K562 (cell line): Measurements from ENCODE around the gene ARHGAP42. TPM values are rescaled to one million over a fixed set of nuclear protein-coding genes. Genes with fewer than 3 reads are reported as not detected.
A peak's percentile ranks its signal among the peaks of the same experiment; 100 is the strongest.

Experiments
- ATAC-seq: fragments of 200-7000 bp; cut with Tn5 transposase; 3 replicates; pipeline ENCODE4 v1.9.1; 2020; ENCODE audit warnings: moderate library complexity
- BruUV-seq: library from RNA; stranded (reverse); fragments of 400-500 nt; replicated peaks from 2 replicates; lab custom pipeline; 2021; lab: Mats Ljungman, UMichigan
- CTCF ChIA-PET: fragments of 300-600 bp; formaldehyde crosslinking; extraction: SDS; loops from one replicate; lab custom pipeline; 2021; ENCODE audit warnings: low intra/inter-chr PET ratio; lab: Yijun Ruan, JAX
- POLR2A ChIA-PET: fragments of 300-600, 350-650 bp; sonication (Branson Sonifier 250); formaldehyde crosslinking; extraction: SDS; loops from one replicate; lab custom pipeline; 2021; ENCODE audit warnings: antibody characterized with exemption, inconsistent platforms; lab: Yijun Ruan, JAX
- DNase-seq, 4 experiments: peaks; one replicate each; pipeline versions ENCODE4 v3.0.0 to v3.0.0-alpha.2; 2011 to 2018; ENCODE audit warnings: low spot score in 3 of 4, mixed read lengths in 3 of 4; ENCODE audit errors: extremely low read depth in 1 of 4
- FAIRE-seq: peaks from 2 replicates; lab custom pipeline; 2011; peaks lifted over from hg19 to GRCh38; lab: Jason Lieb, UNC
- H2AFZ ChIP-seq: 2 replicates; pipeline ENCODE4 v1.6.0; 2011; ENCODE audit warnings: low read depth, low read length, control low read depth, inconsistent platforms
- H3K27ac ChIP-seq: fragments of 200-600 bp; 3 replicates; pipeline ENCODE4 v1.8.0; 2011; ENCODE audit warnings: low read depth, mild to moderate bottlenecking, control low read depth, inconsistent platforms, low read length, moderate library complexity, mixed read lengths; ENCODE audit errors: extremely low read depth
- H3K27me3 ChIP-seq, 2 experiments: fragments of 300-600 bp in 1 of 2; 2 replicates in 1 of 2; 3 replicates in 1 of 2; pipeline versions ENCODE4 v1.6.0 to v1.8.0; 2011; ENCODE audit warnings: inconsistent platforms in 2 of 2, low read length in 2 of 2, mild to moderate bottlenecking in 1 of 2, mixed read lengths in 1 of 2, moderate library complexity in 1 of 2; ENCODE audit not compliant: control insufficient read depth in 2 of 2, insufficient read depth in 2 of 2
- H3K36me3 ChIP-seq: fragments of 300-600 bp; 3 replicates; pipeline ENCODE4 v1.8.0; 2011; ENCODE audit warnings: mild to moderate bottlenecking, low read length, inconsistent platforms; ENCODE audit not compliant: control insufficient read depth, insufficient read depth
- H3K4me1 ChIP-seq, 2 experiments: fragments of 200-600 bp in 1 of 2; replicated peaks in 1 of 2; 2 replicates in 1 of 2; 3 replicates in 1 of 2; pipeline versions ENCODE4 v1.5.1 to v1.8.0; 2011; ENCODE audit warnings: inconsistent platforms in 2 of 2, low read length in 2 of 2, mild to moderate bottlenecking in 1 of 2, mixed read lengths in 1 of 2, moderate library complexity in 1 of 2; ENCODE audit not compliant: control insufficient read depth in 2 of 2, insufficient read depth in 2 of 2
- H3K4me2 ChIP-seq: 2 replicates; pipeline ENCODE4 v1.6.1; 2011; ENCODE audit warnings: low read length, control low read depth, inconsistent platforms, mixed read lengths; ENCODE audit not compliant: insufficient read depth
- H3K4me3 ChIP-seq: fragments of 200-600 bp; sonication (generic), shearing (Covaris generic); 2 replicates; pipeline ENCODE4 v1.5.1; 2016; ENCODE audit warnings: control low read depth, inconsistent platforms
- H3K79me2 ChIP-seq: fragments of 200-600 bp; 3 replicates; pipeline ENCODE4 v1.8.0; 2011; ENCODE audit warnings: low read length, inconsistent platforms; ENCODE audit not compliant: control insufficient read depth, insufficient read depth
- H3K9ac ChIP-seq, 2 experiments: 2 replicates each; pipeline versions ENCODE4 v1.6.0 to v1.6.1; 2011; ENCODE audit warnings: low read depth in 2 of 2, low read length in 2 of 2, control low read depth in 1 of 2, inconsistent platforms in 1 of 2, mild to moderate bottlenecking in 1 of 2, mixed read lengths in 1 of 2; ENCODE audit not compliant: insufficient read depth in 1 of 2
- H3K9me1 ChIP-seq: one replicate; pipeline ENCODE4 v1.6.0; 2011; ENCODE audit warnings: inconsistent platforms, mild to moderate bottlenecking, low read length, moderate library complexity; ENCODE audit not compliant: control insufficient read depth, insufficient read depth
- H3K9me3 ChIP-seq: replicated peaks from 2 replicates; pipeline ENCODE4 v1.5.1; 2011; ENCODE audit warnings: low read depth, low read length, inconsistent platforms; ENCODE audit not compliant: control insufficient read depth, insufficient read depth
- H4K20me1 ChIP-seq: replicated peaks from 2 replicates; pipeline ENCODE4 v1.6.1; 2011; ENCODE audit warnings: low read length, inconsistent platforms, mixed read lengths; ENCODE audit not compliant: control insufficient read depth, insufficient read depth
- CXXC5 ChIP-seq: fragments of 250-450 bp; sonication (Bioruptor Pico); IDR thresholded peaks from 2 replicates; pipeline ENCODE4 v1.8.0; 2022; ENCODE audit warnings: inconsistent platforms, mild to moderate bottlenecking, moderate library complexity
- DDX20 ChIP-seq: fragments of 450-650 bp; IDR thresholded peaks from 2 replicates; pipeline ENCODE4 v1.6.1; 2016; ENCODE audit warnings: missing genetic modification characterization, low read depth, mild to moderate bottlenecking, missing compliant biosample characterization, moderate library complexity
- GATAD2B ChIP-seq: fragments of 450-650 bp; IDR thresholded peaks from 2 replicates; pipeline ENCODE4 v1.6.1; 2017; ENCODE audit warnings: mild to moderate bottlenecking, borderline replicate concordance
- ILK ChIP-seq: fragments of 450-650 bp; IDR thresholded peaks from 2 replicates; pipeline ENCODE4 v1.6.1; 2016; ENCODE audit warnings: missing genetic modification characterization, low read depth, mild to moderate bottlenecking, missing compliant biosample characterization, moderate library complexity, borderline replicate concordance
- KLF13 ChIP-seq: fragments of 450-650 bp; IDR thresholded peaks from 2 replicates; pipeline ENCODE4 v1.6.1; 2016; ENCODE audit warnings: missing genetic modification characterization, low read depth, mild to moderate bottlenecking, missing compliant biosample characterization, moderate library complexity, borderline replicate concordance
- MCM2 ChIP-seq: fragments of 450-650 bp; IDR thresholded peaks from 2 replicates; pipeline ENCODE4 v1.6.1; 2017; ENCODE audit warnings: low read depth, mild to moderate bottlenecking
- MXD1 ChIP-seq: fragments of 250-450 bp; sonication (Bioruptor Pico); IDR thresholded peaks from 2 replicates; pipeline ENCODE4 v1.8.0; 2021; ENCODE audit warnings: borderline replicate concordance, mild to moderate bottlenecking, moderate library complexity; ENCODE audit not compliant: poor library complexity, severe bottlenecking
- NFIC ChIP-seq: fragments of 450-650 bp; IDR thresholded peaks from 2 replicates; pipeline ENCODE4 v1.6.1; 2017; ENCODE audit warnings: mild to moderate bottlenecking, inconsistent platforms
- NR2C1 ChIP-seq, 2 experiments: fragments of 450-650 bp; IDR thresholded peaks; 2 replicates each; pipeline ENCODE4 v1.6.1; 2017; ENCODE audit warnings: mild to moderate bottlenecking in 2 of 2, antibody characterized with exemption in 1 of 2, inconsistent platforms in 1 of 2, missing compliant biosample characterization in 1 of 2, missing genetic modification characterization in 1 of 2
- POLR2G ChIP-seq: fragments of 200-400 bp; formaldehyde crosslinking; IDR thresholded peaks from 2 replicates; pipeline ENCODE4 v1.6.1; 2017; ENCODE audit warnings: low read depth, mild to moderate bottlenecking, antibody characterized with exemption, low read length, moderate library complexity
- SRSF7 ChIP-seq: fragments of 200-400 bp; formaldehyde crosslinking; optimal IDR thresholded peaks from 2 replicates; pipeline ENCODE3; 2017; ENCODE audit warnings: mild to moderate bottlenecking, low read depth, low read length
- THAP12 ChIP-seq: fragments of 250-450 bp; sonication (Bioruptor Pico); IDR thresholded peaks from 2 replicates; pipeline ENCODE4 v1.9.0; 2021; ENCODE audit warnings: mild to moderate bottlenecking, inconsistent platforms
- VEZF1 ChIP-seq: fragments of 200-800 bp; sonication (Bioruptor generic); IDR thresholded peaks from 2 replicates; pipeline ENCODE4 v1.6.1; 2017; ENCODE audit warnings: missing genetic modification characterization, missing compliant biosample characterization
- ZBTB1 ChIP-seq: sonication (generic); formaldehyde crosslinking; IDR thresholded peaks from 2 replicates; pipeline ENCODE4 v1.8.1; 2023; ENCODE audit warnings: missing genetic modification reagents, low read depth, mild to moderate bottlenecking, borderline replicate concordance
- ZBTB12 ChIP-seq: fragments of 250-450 bp; sonication (Bioruptor Pico); IDR thresholded peaks from 2 replicates; pipeline ENCODE4 v1.4.0; 2020
- ZNF165 ChIP-seq: fragments of 250-450 bp; sonication (Bioruptor Pico); IDR thresholded peaks from 2 replicates; pipeline ENCODE4 v1.4.0; 2020; ENCODE audit warnings: borderline replicate concordance
- ZNF232 ChIP-seq: sonication (generic); formaldehyde crosslinking; IDR thresholded peaks from 2 replicates; pipeline ENCODE4 v1.8.0; 2022; ENCODE audit warnings: mild to moderate bottlenecking, missing genetic modification reagents
- WGBS: fragments of 100-300 bp; shearing (Covaris generic); methylation state at CpG from one replicate; pipeline ENCODE4 v1.1.6; 2016; ENCODE audit warnings: low coverage, mixed read lengths; ENCODE audit not compliant: insufficient coverage; ENCODE audit errors: missing lambda C conversion rate; 5-methylcytosine and 5-hydroxymethylcytosine counted together
- in situ Hi-C: fragments of 300-500 bp; cut with MboI; formaldehyde crosslinking; loops from 4 replicates; pipeline ENCODE4 v1.15.0; 2018; ENCODE audit warnings: inconsistent platforms, mixed read lengths
- intact Hi-C: fragments of 100-400 bp; cut with micrococcal nuclease; formaldehyde crosslinking; loops from 2 replicates; pipeline ENCODE4 v1.14.2; 2022
- polyA plus RNA-seq, 8 experiments: library from polyadenylated mRNA; depleted of rRNA in 4 of 8; stranded (reverse) in 5 of 8; unstranded in 3 of 8; fragments of >200 nt; fragmentation: Nextera tagmentation in 2 of 8; fragmentation: Illumina TruSeq in 1 of 8; extraction: Ambion mirVana in 2 of 8; extraction: Trizol in 1 of 8; gene quantifications; 2 replicates each; pipeline versions ENCODE4 v1.2.1 to v1.2.3, GENCODE V29; 2011 to 2014; ENCODE audit warnings: inconsistent platforms in 1 of 8, missing spikeins in 1 of 8
- total RNA-seq, 7 experiments: library from RNA; depleted of rRNA in 6 of 7; stranded (reverse); fragments of >200 nt in 6 of 7; fragmentation: Illumina TruSeq in 2 of 7; extraction: Trizol in 2 of 7; gene quantifications; 2 replicates each; pipeline versions ENCODE4 v1.2.1 to v1.2.3, GENCODE V29; 2011 to 2021; ENCODE audit warnings: low replicate concordance in 1 of 7

Gene ARHGAP42
- total and polyA plus RNA-seq, 9 of the 15 experiments (the other 6 are each of a cell fraction or from before 2014, with no cell fraction given): 0.95 to 6.1 (median 2.4) TPM

GRCh38 chr11:100789500-100789899, 102.4 kb downstream of the ARHGAP42 start:
- DNase-seq (peak in 3 of 4 experiments; percentile 13 to 58 (median 17)), ATAC-seq (peak; percentile 81), FAIRE-seq (peak; percentile 56)
- in situ Hi-C loops: no loop called here
- no peaks in the 10 kb centered on the region for H4K20me1 ChIP-seq
- ChIA-PET CTCF (no interaction called here), POLR2A (no interaction called here)
- H3K9me1 ChIP-seq: no peaks in the 10 kb centered on the region
- BruUV-seq: no TSS peak
- H3K4me3 ChIP-seq: no peak overlapping the region
- 22% methylated on average over 6 of the region's 6 CpGs for WGBS
- H3K9me3 ChIP-seq: no peaks in the 10 kb centered on the region
- no peak overlapping the region for H3K27ac ChIP-seq
- intact Hi-C loops: no loop called here
- H3K9ac ChIP-seq: no peak overlapping the region
- peak overlapping the region; percentile 68 for H2AFZ ChIP-seq
- no peaks in the 10 kb centered on the region for H3K79me2 ChIP-seq
- H3K4me2 ChIP-seq: no peak overlapping the region
- H3K36me3 ChIP-seq: no peaks in the 10 kb centered on the region
- H3K27me3 ChIP-seq: no peaks in the 10 kb centered on the region
- H3K4me1 ChIP-seq: peaks cover 0 to 8% of the 10 kb centered on the region in 2 experiments; a peak in 2 of 5 replicates
- TF ChIP-seq ZBTB1 (no peak), ZBTB12 (no peak), ILK (tag) (peak; percentile 49; the same call in 1 of the 2 replicates), ZNF165 (CRISPR knock-in tag) (no peak), THAP12 (CRISPR knock-in tag) (no peak), SRSF7 (no peak), CXXC5 (CRISPR knock-in tag) (peak; percentile 78), VEZF1 (CRISPR knock-in tag) (0 out of 2 replicates have a peak, but pooled peaks have one; percentile 12), ZNF232 (CRISPR knock-in tag) (no peak), MCM2 (no peak), MXD1 (no peak), NFIC (no peak), GATAD2B (no peak), NR2C1 (IDR thresholded peaks at IDR 0.05) (no peak), NR2C1 (tag; IDR thresholded peaks at IDR 0.05) (peak; percentile 83), KLF13 (peak; percentile 80; the same call in 1 of the 2 replicates), POLR2G (no peak), DDX20 (tag) (peak; percentile 61; the same call in 1 of the 2 replicates)
